CD4-positive, alpha-beta T cell (primary cell): ENCODE data around the gene LAMP5. TPM values are rescaled to one million over a fixed set of nuclear protein-coding genes. Genes with fewer than 3 reads are reported as not detected.

Experiments used
- ATAC-seq: fragments of 200-7000 bp; cut with Tn5 transposase; one replicate; pipeline ENCODE4 v1.10.0; 2022; ENCODE audit warnings: mild to moderate bottlenecking; ENCODE audit not compliant: poor library complexity
- CTCF ChIA-PET: fragments of 350-600 bp; sonication (Branson Sonifier 250); formaldehyde crosslinking; loops from one replicate; lab custom pipeline; 2021; ENCODE audit warnings: antibody characterized with exemption, inconsistent platforms; lab: Charles Lee
- POLR2A ChIA-PET: fragments of 350-600 bp; sonication (Branson Sonifier 250); formaldehyde crosslinking; loops from one replicate; lab custom pipeline; 2021; ENCODE audit warnings: antibody characterized with exemption, inconsistent platforms; lab: Charles Lee
- DNase-seq, 14 experiments: peaks; one replicate each; pipeline ENCODE4 v3.0.0-alpha.2; 2013 to 2020; ENCODE audit warnings: mixed read lengths in 2 of 14
- H3K27ac ChIP-seq, 2 donors: one replicate each; pipeline versions ENCODE4 v1.5.1 to v1.7.0; 2013; ENCODE audit warnings: low read length in 2 of 2, low read depth in 1 of 2, mild to moderate bottlenecking in 1 of 2
- H3K27me3 ChIP-seq, 2 experiments: 1 replicate in 1 of 2; 2 replicates in 1 of 2; pipeline versions ENCODE4 v1.6.1 to v1.7.0; 2013; ENCODE audit warnings: low read length in 2 of 2, control low read depth in 1 of 2, mild to moderate bottlenecking in 1 of 2, moderate library complexity in 1 of 2; ENCODE audit not compliant: insufficient read depth in 2 of 2, control insufficient read depth in 1 of 2
- H3K36me3 ChIP-seq: one replicate; pipeline ENCODE4 v1.6.1; 2013; ENCODE audit warnings: low read length, control low read depth; ENCODE audit not compliant: insufficient read depth
- H3K4me1 ChIP-seq: one replicate; pipeline ENCODE4 v1.6.1; 2013; ENCODE audit warnings: low read length, control low read depth; ENCODE audit not compliant: insufficient read depth
- H3K4me3 ChIP-seq: one replicate; pipeline ENCODE4 v1.5.1; 2013; ENCODE audit warnings: mild to moderate bottlenecking, low read length, moderate library complexity
- H3K9me3 ChIP-seq, 2 experiments: 1 replicate in 1 of 2; 2 replicates in 1 of 2; pipeline versions ENCODE4 v1.6.1 to v1.7.0; 2013; ENCODE audit warnings: low read length in 2 of 2, mild to moderate bottlenecking in 2 of 2, control low read depth in 1 of 2, moderate library complexity in 1 of 2; ENCODE audit not compliant: control insufficient read depth in 1 of 2, insufficient read depth in 1 of 2
- H3K27ac Mint-ChIP-seq: one replicate; pipeline ENCODE4 v1.8.0; 2020; ENCODE audit warnings: mixed read lengths
- H3K27me3 Mint-ChIP-seq: one replicate; pipeline ENCODE4 v1.8.0; 2021; ENCODE audit warnings: mixed read lengths
- H3K36me3 Mint-ChIP-seq: one replicate; pipeline ENCODE4 v1.8.0; 2021; ENCODE audit warnings: low read depth, mixed read lengths
- H3K4me1 Mint-ChIP-seq: one replicate; pipeline ENCODE4 v1.8.0; 2021; ENCODE audit warnings: low read depth, mixed read lengths
- H3K4me3 Mint-ChIP-seq: one replicate; pipeline ENCODE4 v1.8.0; 2020; ENCODE audit warnings: mild to moderate bottlenecking, mixed read lengths
- H3K9me3 Mint-ChIP-seq: one replicate; pipeline ENCODE4 v1.8.0; 2020; ENCODE audit warnings: mixed read lengths
- CTCF ChIP-seq: fragments of 200-600 bp; IDR thresholded peaks from one replicate; pipeline ENCODE4 v1.8.0; 2022; ENCODE audit warnings: antibody characterized with exemption, mild to moderate bottlenecking
- intact Hi-C, 2 experiments: fragments of 100-400 bp; cut with DNase I in 1 of 2; cut with micrococcal nuclease in 1 of 2; formaldehyde crosslinking; loops; one replicate each; pipeline versions ENCODE4 v1.15.1 to v1.9.0; 2023 to 2025; cut with DNase I, micrococcal nuclease
- total RNA-seq, 174 experiments: library from RNA in 2 of 174; stranded (reverse) in 2 of 174; gene quantifications; one replicate each; pipeline ENCODE4 v1.2.3 and lab custom pipeline; 2021 to 2026

Gene LAMP5
- total RNA-seq, 2 experiments from 2014 or later, result 0.11 TPM; not detected in 1

GRCh38 chr20:9517297-9518162 is 3.1 kb downstream of the LAMP5 start:
- TF ChIP-seq CTCF, result no peak
- no peaks in the 10 kb centered on the region for H3K4me1 Mint-ChIP-seq
- H3K9me3 ChIP-seq, result peaks cover 0 to 22% of the 10 kb centered on the region in 2 experiments
- no peaks in the 10 kb centered on the region for H3K4me1 ChIP-seq
- H3K36me3 Mint-ChIP-seq, result no peaks in the 10 kb centered on the region
- H3K36me3 ChIP-seq, result no peaks in the 10 kb centered on the region
- ATAC-seq, result no peak
- peaks cover 35 to 40% of the 10 kb centered on the region in 2 experiments for H3K27me3 ChIP-seq
- H3K27ac ChIP-seq, result no peak overlapping the region
- no peak overlapping the region for H3K4me3 ChIP-seq
- ChIA-PET POLR2A (no interaction called here), CTCF (no interaction called here)
- no peak for DNase-seq
- H3K9me3 Mint-ChIP-seq, result no peaks in the 10 kb centered on the region
- H3K27me3 Mint-ChIP-seq, result peaks cover 66% of the 10 kb centered on the region
- H3K4me3 Mint-ChIP-seq, result no peak overlapping the region
- no peak overlapping the region for H3K27ac Mint-ChIP-seq
- intact Hi-C loops, result no loop called here

DNA sequence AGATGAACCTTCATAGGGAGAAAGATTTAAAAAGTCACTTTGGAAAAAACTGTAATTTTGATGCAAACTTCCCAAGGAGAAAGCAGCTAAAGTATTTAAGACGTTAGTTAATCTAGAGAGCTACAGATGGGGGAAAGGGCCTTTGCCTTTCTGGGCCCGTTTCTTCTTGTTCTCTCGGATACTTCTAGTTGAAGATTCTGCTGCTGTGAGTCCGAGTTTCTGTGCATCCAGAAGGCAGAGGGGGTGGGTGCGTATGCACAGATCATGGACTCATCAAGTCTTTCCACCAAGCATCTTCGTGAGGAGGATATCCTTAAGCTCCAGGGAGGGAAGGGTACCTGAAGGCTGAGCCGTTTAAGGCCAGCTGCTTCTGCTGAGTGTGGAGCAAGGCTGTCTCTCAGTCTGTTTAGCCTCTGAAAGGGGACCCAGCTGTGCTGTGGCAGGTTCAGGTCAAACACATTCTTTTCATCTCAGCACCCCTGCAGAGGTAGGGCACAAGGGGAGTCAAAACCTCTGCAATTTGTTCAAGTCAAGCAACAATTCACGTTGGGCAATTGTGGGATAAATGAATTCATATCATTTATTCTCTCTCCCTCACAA is 4.3 kb downstream of the LAMP5 start:
- ChIA-PET POLR2A (interaction anchor here (0.8 kb wide), 1 partner anchor 110 kb away, joined by 3 read pairs; no protein-coding TSS in a partner anchor), CTCF (no interaction called here)
- peaks cover 0 to 22% of the 10 kb centered on the region in 2 experiments for H3K9me3 ChIP-seq
- Mint-ChIP-seq H3K27me3 (peaks cover 58% of the 10 kb centered on the region), H3K36me3 (no peaks in the 10 kb centered on the region), H3K9me3 (no peaks in the 10 kb centered on the region), H3K4me1 (no peaks in the 10 kb centered on the region), H3K27ac (no peak overlapping the region), H3K4me3 (no peak overlapping the region)
- H3K27me3 ChIP-seq, result peaks cover 35 to 36% of the 10 kb centered on the region in 2 experiments
- no peak for ATAC-seq
- no peaks in the 10 kb centered on the region for H3K4me1 ChIP-seq
- no peak for TF ChIP-seq CTCF
- no peaks in the 10 kb centered on the region for H3K36me3 ChIP-seq
- DNase-seq, result no peak
- no peak overlapping the region for H3K27ac ChIP-seq
- no peak overlapping the region for H3K4me3 ChIP-seq
- intact Hi-C loops, result no loop called here

- Histone ChIP-seq H3K9me3 (peaks cover 0 to 15% of the 10 kb centered on the region in 2 experiments), H3K36me3 (no peaks in the 10 kb centered on the region), H3K27me3 (peaks cover 23 to 24% of the 10 kb centered on the region in 2 experiments), H3K4me3 (no peak overlapping the region), H3K27ac (no peak overlapping the region), H3K4me1 (no peaks in the 10 kb centered on the region)
- POLR2A ChIA-PET, result no interaction called here
- peaks cover 45% of the 10 kb centered on the region for H3K27me3 Mint-ChIP-seq
- TF ChIP-seq CTCF, result no peak
- no peak for ATAC-seq
- CTCF ChIA-PET, result no interaction called here
- intact Hi-C loops, result no loop called here
- H3K9me3 Mint-ChIP-seq, result no peaks in the 10 kb centered on the region
- no peak overlapping the region for H3K4me3 Mint-ChIP-seq
- DNase-seq, result no peak
- no peaks in the 10 kb centered on the region for H3K4me1 Mint-ChIP-seq
- H3K36me3 Mint-ChIP-seq, result no peaks in the 10 kb centered on the region
- no peak overlapping the region for H3K27ac Mint-ChIP-seq
Observed at GRCh38 chr20:9520086-9520485, 5.7 kb downstream of the LAMP5 start.
